H9 (cell line): ENCODE measurements around the gene CBR3. TPM values are rescaled to one million over a fixed set of nuclear protein-coding genes. Genes with fewer than 3 reads are reported as not detected.
A peak's percentile ranks its signal among the peaks of the same experiment; 100 is the strongest.

Experiments
- DNase-seq: peaks from one replicate; pipeline ENCODE4 v3.0.0-alpha.2; 2017
- H2AFZ ChIP-seq: one replicate; pipeline ENCODE4 v1.6.1; 2013; ENCODE audit warnings: mild to moderate bottlenecking, low read length, control low read depth, moderate library complexity
- H2AK5ac ChIP-seq: 2 replicates; pipeline ENCODE4 v1.6.1; 2013; ENCODE audit warnings: low read length, control low read depth, mixed read lengths; ENCODE audit not compliant: insufficient read length
- H2BK120ac ChIP-seq: one replicate; pipeline ENCODE4 v1.6.1; 2013; ENCODE audit warnings: low read depth, mild to moderate bottlenecking, low read length, control low read depth, inconsistent platforms; ENCODE audit not compliant: poor library complexity, severe bottlenecking
- H2BK12ac ChIP-seq: 2 replicates; pipeline ENCODE4 v1.6.1; 2013; ENCODE audit warnings: low read length, control low read depth, mixed read lengths, low read depth; ENCODE audit not compliant: insufficient read length
- H2BK15ac ChIP-seq: 2 replicates; pipeline ENCODE4 v1.6.1; 2013; ENCODE audit warnings: low read depth, low read length, control low read depth
- H2BK20ac ChIP-seq: one replicate; pipeline ENCODE4 v1.6.1; 2013; ENCODE audit warnings: low read depth, mild to moderate bottlenecking, low read length, control low read depth, inconsistent platforms; ENCODE audit not compliant: poor library complexity, severe bottlenecking
- H2BK5ac ChIP-seq: 2 replicates; pipeline ENCODE4 v1.6.1; 2013; ENCODE audit warnings: low read length, control low read depth, mixed read lengths; ENCODE audit not compliant: insufficient read length
- H3K14ac ChIP-seq: 2 replicates; pipeline ENCODE4 v1.6.1; 2013; ENCODE audit warnings: low read length, control low read depth; ENCODE audit not compliant: insufficient read depth
- H3K18ac ChIP-seq: 2 replicates; pipeline ENCODE4 v1.6.1; 2013; ENCODE audit warnings: low read depth, mild to moderate bottlenecking, mixed read lengths, low read length, control low read depth; ENCODE audit not compliant: insufficient read length
- H3K23ac ChIP-seq: 2 replicates; pipeline ENCODE4 v1.6.1; 2013; ENCODE audit warnings: low read length, control low read depth, mixed read lengths, low read depth; ENCODE audit not compliant: insufficient read length
- H3K23me2 ChIP-seq: 2 replicates; pipeline ENCODE4 v1.6.1; 2013; ENCODE audit warnings: low read depth, mild to moderate bottlenecking, mixed read lengths, low read length, control low read depth; ENCODE audit not compliant: insufficient read length, poor library complexity, severe bottlenecking
- H3K27ac ChIP-seq: 2 replicates; pipeline ENCODE4 v1.5.1; 2013; ENCODE audit warnings: low read length, control low read depth, mixed read lengths, low read depth; ENCODE audit not compliant: insufficient read length
- H3K27me3 ChIP-seq: 2 replicates; pipeline ENCODE4 v1.6.1; 2013; ENCODE audit warnings: low read length, control low read depth, inconsistent platforms; ENCODE audit not compliant: insufficient read depth
- H3K4ac ChIP-seq: 2 replicates; pipeline ENCODE4 v1.6.1; 2013; ENCODE audit warnings: low read depth, mild to moderate bottlenecking, control low read depth, inconsistent platforms, low read length, moderate library complexity
- H3K4me1 ChIP-seq: 2 replicates; pipeline ENCODE4 v1.6.1; 2013; ENCODE audit warnings: low read length, control low read depth, inconsistent platforms; ENCODE audit not compliant: insufficient read depth
- H3K4me2 ChIP-seq: 2 replicates; pipeline ENCODE4 v1.6.1; 2013; ENCODE audit warnings: low read length, control low read depth, mixed read lengths; ENCODE audit not compliant: insufficient read length, insufficient read depth
- H3K56ac ChIP-seq: 2 replicates; pipeline ENCODE4 v1.6.1; 2013; ENCODE audit warnings: low read depth, mild to moderate bottlenecking, mixed read lengths, low read length, control low read depth; ENCODE audit not compliant: insufficient read length
- H3K79me1 ChIP-seq: 2 replicates; pipeline ENCODE4 v1.6.1; 2013; ENCODE audit warnings: low read depth, mild to moderate bottlenecking, moderate library complexity, low read length, control low read depth, inconsistent platforms; ENCODE audit not compliant: insufficient read depth, poor library complexity, severe bottlenecking
- H3K79me2 ChIP-seq: 2 replicates; pipeline ENCODE4 v1.6.1; 2013; ENCODE audit warnings: low read length, control low read depth, inconsistent platforms; ENCODE audit not compliant: insufficient read depth
- H3K9ac ChIP-seq: 2 replicates; pipeline ENCODE4 v1.6.1; 2013; ENCODE audit warnings: low read length, control low read depth, mixed read lengths; ENCODE audit not compliant: insufficient read length; ENCODE audit errors: extremely low read depth
- H3K9me3 ChIP-seq: one replicate; pipeline ENCODE4 v1.6.1; 2013; ENCODE audit warnings: low read depth, low read length, inconsistent platforms; ENCODE audit not compliant: control insufficient read depth
- H3T11ph ChIP-seq: one replicate; pipeline ENCODE4 v1.6.1; 2013; ENCODE audit warnings: mild to moderate bottlenecking, low read length, control low read depth, inconsistent platforms
- H4K20me1 ChIP-seq: one replicate; pipeline ENCODE4 v1.6.1; 2013; ENCODE audit not compliant: control insufficient read depth, insufficient read length, insufficient read depth
- H4K5ac ChIP-seq: 2 replicates; pipeline ENCODE4 v1.6.1; 2013; ENCODE audit warnings: low read depth, mild to moderate bottlenecking, mixed read lengths, low read length, control low read depth; ENCODE audit not compliant: insufficient read length
- H4K8ac ChIP-seq: replicated peaks from 2 replicates; pipeline ENCODE4 v1.6.1; 2013; ENCODE audit warnings: low read length, control low read depth, mixed read lengths, low read depth; ENCODE audit not compliant: insufficient read length
- H4K91ac ChIP-seq: 2 replicates; pipeline ENCODE4 v1.6.1; 2013; ENCODE audit warnings: low read depth, mild to moderate bottlenecking, moderate library complexity, mixed read lengths, low read length, control low read depth; ENCODE audit not compliant: insufficient read length
- H3K27ac Mint-ChIP-seq, 3 experiments: 2 replicates in 2 of 3; 3 replicates in 1 of 3; pipeline ENCODE4 v1.8.0; 2020 to 2021; ENCODE audit warnings: mixed read lengths in 3 of 3, mild to moderate bottlenecking in 1 of 3, moderate library complexity in 1 of 3
- H3K27me3 Mint-ChIP-seq: 2 replicates; pipeline ENCODE4 v1.8.0; 2021; ENCODE audit warnings: low read depth, mild to moderate bottlenecking, moderate library complexity, mixed read lengths
- H3K36me3 Mint-ChIP-seq, 3 experiments: 2 replicates in 2 of 3; 3 replicates in 1 of 3; pipeline ENCODE4 v1.8.0; 2020 to 2021; ENCODE audit warnings: low read depth in 3 of 3, mixed read lengths in 3 of 3; ENCODE audit not compliant: insufficient read depth in 1 of 3
- H3K4me1 Mint-ChIP-seq, 2 experiments: 2 replicates each; pipeline ENCODE4 v1.8.0; 2020; ENCODE audit warnings: mixed read lengths in 2 of 2
- H3K4me3 Mint-ChIP-seq, 2 experiments: 2 replicates in 1 of 2; 3 replicates in 1 of 2; pipeline ENCODE4 v1.8.0; 2020 to 2021; ENCODE audit warnings: mild to moderate bottlenecking in 2 of 2, mixed read lengths in 2 of 2, moderate library complexity in 1 of 2
- H3K9me3 Mint-ChIP-seq, 2 experiments: 2 replicates in 1 of 2; 3 replicates in 1 of 2; pipeline ENCODE4 v1.8.0; 2020; ENCODE audit warnings: mild to moderate bottlenecking in 2 of 2, mixed read lengths in 2 of 2, moderate library complexity in 1 of 2
- CTCF ChIP-seq: fragments of 200-600 bp; sonication (generic); conservative IDR thresholded peaks from 3 replicates; pipeline ENCODE4 v1.8.0; 2021; ENCODE audit warnings: antibody characterized with exemption, mild to moderate bottlenecking
- WGBS: extraction: QIAGEN DNeasy Blood & Tissue Kit; methylation state at CpG from one replicate; pipeline ENCODE4 v1.1.7; 2013; ENCODE audit warnings: missing lambda C conversion rate, low lambda C conversion rate, mixed read lengths; ENCODE audit not compliant: insufficient read length; ENCODE audit errors: extremely low coverage; 5-methylcytosine and 5-hydroxymethylcytosine counted together
- total RNA-seq: library from RNA; stranded (reverse); gene quantifications from 2 replicates; pipeline ENCODE4 v1.2.1, GENCODE V29; 2021

CBR3 gene
- total RNA-seq, 1 experiment from 2014 or later: 2.4 TPM

- Histone ChIP-seq H2BK15ac (no peak overlapping the region), H3K4me1 (no peaks in the 10 kb centered on the region; the same call in 1 of the 2 replicates), H2BK20ac (no peak overlapping the region), H3K23me2 (no peaks in the 10 kb centered on the region), H3K4ac (no peak overlapping the region), H3K27me3 (no peaks in the 10 kb centered on the region), H3K79me2 (no peaks in the 10 kb centered on the region), H2BK12ac (no peak overlapping the region), H3K9ac (no peak overlapping the region), H4K8ac (no peak overlapping the region), H3K27ac (no peak overlapping the region), H2BK5ac (no peak overlapping the region), H2AFZ (no peak overlapping the region), H2BK120ac (no peak overlapping the region), H3K4me2 (no peak overlapping the region), H4K20me1 (no peaks in the 10 kb centered on the region), H2AK5ac (no peak overlapping the region), H3K18ac (no peak overlapping the region), H3K56ac (no peak overlapping the region), H4K5ac (no peak overlapping the region), H3K23ac (no peak overlapping the region), H3T11ph (no peak overlapping the region), H4K91ac (no peak overlapping the region), H3K79me1 (no peaks in the 10 kb centered on the region), H3K14ac (no peak overlapping the region), H3K9me3 (no peaks in the 10 kb centered on the region)
- no peaks in the 10 kb centered on the region for H3K36me3 Mint-ChIP-seq
- DNase-seq: no peak
- H3K27me3 Mint-ChIP-seq: no peaks in the 10 kb centered on the region
- no peaks in the 10 kb centered on the region for H3K9me3 Mint-ChIP-seq
- no CpG with 5 or more reads among the region's 4 CpGs for WGBS
- TF ChIP-seq CTCF: no peak
- H3K4me1 Mint-ChIP-seq: peaks cover 22 to 24% of the 10 kb centered on the region in 2 experiments
- 0 out of 7 replicates have a peak overlapping the region, but pooled peaks of 1 of the 3 experiments have one; percentile 11 for H3K27ac Mint-ChIP-seq
- no peak overlapping the region for H3K4me3 Mint-ChIP-seq
These were observed 55.9 kb downstream of the CBR3 start for GRCh38 chr21:36190736-36191135.
